HG03025 (cell line): ENCODE measurements around the gene ERBB4.

Source experiments
- ATAC-seq: cut with Tn5 transposase; IDR thresholded peaks from one replicate; pipeline ENCODE4 v1.9.1; 2021; ENCODE audit warnings: mild to moderate bottlenecking, moderate library complexity; ENCODE audit not compliant: unreplicated experiment, low FRiP score

ERBB4 gene

GRCh38 chr2:212367431-212367830, 171.2 kb downstream of the ERBB4 start:
- no peak for ATAC-seq

GRCh38 chr2:212364112-212364985, 174.3 kb downstream of the ERBB4 start:
- no peak for ATAC-seq

GRCh38 chr2:212361174-212361756, 177.3 kb downstream of the ERBB4 start:
- ATAC-seq, result no peak

GRCh38 chr2:212360068-212360460, 178.5 kb downstream of the ERBB4 start:
- ATAC-seq, result no peak

- ATAC-seq, result no peak
Measured at GRCh38 chr2:212359425-212360067, 179.1 kb downstream of the ERBB4 start.

GRCh38 chr2:212357606-212358005, 181.0 kb downstream of the ERBB4 start:
- no peak for ATAC-seq

- no peak for ATAC-seq
Measured at GRCh38 chr2:212354382-212354781, 184.2 kb downstream of the ERBB4 start.

GRCh38 chr2:212348501-212348900, 190.1 kb downstream of the ERBB4 start:
- no peak for ATAC-seq

- no peak for ATAC-seq
Measured at GRCh38 chr2:212346865-212347264, 191.7 kb downstream of the ERBB4 start.

GRCh38 chr2:212345966-212346365, 192.6 kb downstream of the ERBB4 start:
- ATAC-seq, result no peak

- ATAC-seq, result no peak
Measured at GRCh38 chr2:212344131-212344530, 194.5 kb downstream of the ERBB4 start.

GRCh38 chr2:212343167-212343566, 195.4 kb downstream of the ERBB4 start:
- no peak for ATAC-seq

- ATAC-seq, result no peak
Measured at GRCh38 chr2:212337486-212338343, 200.9 kb downstream of the ERBB4 start.

GRCh38 chr2:212337036-212337435, 201.6 kb downstream of the ERBB4 start:
- ATAC-seq, result no peak

GRCh38 chr2:212330263-212330662, 208.3 kb downstream of the ERBB4 start:
- no peak for ATAC-seq

- no peak for ATAC-seq
Measured at GRCh38 chr2:212328712-212329496, 209.7 kb downstream of the ERBB4 start.

- ATAC-seq, result no peak
Measured at GRCh38 chr2:212328136-212328535, 210.5 kb downstream of the ERBB4 start.

- ATAC-seq, result no peak
Measured at GRCh38 chr2:212327171-212327809, 211.3 kb downstream of the ERBB4 start.

GRCh38 chr2:212318636-212319035, 220.0 kb downstream of the ERBB4 start:
- ATAC-seq, result no peak
